Activated CD4-positive, alpha-beta T cell treated with anti-CD3 and anti-CD28 coated beads for 1 hour (primary cell): ENCODE data around the gene CST7.

Experiments used
- DNase-seq: peaks from one replicate; pipeline ENCODE4 v3.0.0-alpha.2; 2020

Gene CST7

DNA sequence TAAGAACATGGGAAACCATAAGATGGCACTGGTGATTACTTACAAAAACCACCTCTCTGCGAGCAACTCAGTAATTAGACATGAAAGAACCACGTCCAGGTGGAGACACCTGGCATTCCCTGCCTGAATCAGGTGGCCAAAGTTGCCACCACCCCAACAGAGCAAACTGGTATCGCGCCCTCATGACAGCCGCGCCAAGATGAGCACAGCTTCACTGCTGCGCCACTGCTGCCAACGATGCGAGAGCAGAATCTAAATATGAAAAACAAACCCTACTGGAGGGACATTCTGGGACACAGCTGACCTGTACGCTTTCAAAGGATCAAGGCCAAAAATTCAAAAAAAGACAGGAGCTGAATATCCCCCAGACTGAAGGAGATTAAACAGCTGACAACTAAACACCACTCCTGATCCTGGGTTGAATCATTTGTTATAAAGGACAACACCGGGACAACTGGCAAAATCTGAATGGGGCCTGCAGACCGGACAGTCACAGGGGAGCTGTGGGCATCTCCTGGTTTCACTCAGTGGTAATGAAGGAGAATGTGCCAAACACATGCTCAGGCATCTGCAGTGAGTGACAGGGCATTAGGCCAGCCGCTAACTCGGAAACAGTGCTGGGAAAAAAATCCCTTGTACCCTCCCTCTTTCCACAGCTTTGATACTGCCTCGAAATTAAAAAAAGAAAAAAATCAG is 17.4 kb downstream of the CST7 start:
- no peak for DNase-seq

DNA sequence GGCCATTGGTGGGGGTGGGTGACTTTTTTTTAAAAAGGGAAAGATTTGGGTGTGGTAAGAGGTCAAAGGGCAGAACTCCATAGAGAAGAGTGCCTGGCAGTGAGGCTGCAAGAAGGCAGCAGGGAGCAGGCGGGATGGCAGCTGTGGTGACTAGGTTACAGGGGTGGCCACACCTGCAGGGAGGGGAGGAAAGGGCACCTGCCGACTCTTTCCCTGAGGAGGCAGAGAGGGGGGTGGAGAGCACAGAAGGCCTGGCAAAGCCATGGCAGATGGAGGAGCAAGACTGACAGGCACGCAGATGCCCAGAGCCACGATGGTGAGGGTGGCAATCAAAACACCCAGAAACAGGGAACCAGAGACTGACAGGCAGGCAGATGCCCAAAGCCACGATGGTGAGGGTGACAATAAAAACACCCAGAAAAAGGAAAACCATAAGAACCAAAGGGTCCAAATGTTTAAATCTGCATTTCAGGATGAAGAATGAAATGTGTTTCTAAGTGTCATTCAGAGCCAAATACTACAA is 19.3 kb downstream of the CST7 start:
- no peak for DNase-seq

DNA sequence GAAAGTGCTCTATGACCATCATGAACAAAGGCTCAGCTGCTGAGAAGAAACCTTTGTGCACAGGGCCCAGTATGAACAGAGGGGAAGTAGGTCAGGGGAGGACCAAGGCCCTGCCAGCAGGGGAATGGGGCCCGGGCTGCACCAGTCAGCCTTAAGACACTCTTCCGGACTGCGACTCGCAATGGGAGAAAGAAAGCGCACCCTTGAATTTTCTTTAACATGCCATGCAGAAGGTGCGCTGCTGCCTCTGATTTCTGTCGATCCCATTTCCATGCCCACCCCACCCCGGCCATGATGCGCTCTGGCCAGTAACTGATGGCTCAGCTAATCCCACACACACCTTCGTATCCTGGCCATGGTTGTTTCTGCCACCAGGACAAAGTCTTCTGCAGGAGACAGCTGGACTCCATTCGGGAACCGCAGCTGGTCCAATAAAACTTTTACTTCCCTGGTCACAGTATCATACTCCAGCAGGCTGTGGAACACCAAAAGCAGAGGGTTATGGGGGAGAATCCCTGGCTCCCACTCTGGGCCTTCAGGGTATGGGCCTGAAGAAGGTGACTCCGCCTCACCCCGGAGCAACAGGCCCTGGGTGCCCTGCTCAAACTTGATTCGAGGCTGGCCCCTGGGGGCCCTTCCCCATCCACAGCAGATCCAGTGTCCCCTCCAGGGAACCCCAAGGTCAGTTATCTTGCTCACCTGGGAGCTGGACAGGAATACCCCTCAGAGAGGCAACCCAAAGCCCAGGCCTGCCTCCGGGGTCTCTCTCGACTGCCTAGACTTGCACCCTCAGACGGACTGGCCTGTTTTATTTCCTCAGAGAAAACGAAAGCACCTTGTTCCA is 20.3 kb downstream of the CST7 start:
- no peak for DNase-seq

DNA sequence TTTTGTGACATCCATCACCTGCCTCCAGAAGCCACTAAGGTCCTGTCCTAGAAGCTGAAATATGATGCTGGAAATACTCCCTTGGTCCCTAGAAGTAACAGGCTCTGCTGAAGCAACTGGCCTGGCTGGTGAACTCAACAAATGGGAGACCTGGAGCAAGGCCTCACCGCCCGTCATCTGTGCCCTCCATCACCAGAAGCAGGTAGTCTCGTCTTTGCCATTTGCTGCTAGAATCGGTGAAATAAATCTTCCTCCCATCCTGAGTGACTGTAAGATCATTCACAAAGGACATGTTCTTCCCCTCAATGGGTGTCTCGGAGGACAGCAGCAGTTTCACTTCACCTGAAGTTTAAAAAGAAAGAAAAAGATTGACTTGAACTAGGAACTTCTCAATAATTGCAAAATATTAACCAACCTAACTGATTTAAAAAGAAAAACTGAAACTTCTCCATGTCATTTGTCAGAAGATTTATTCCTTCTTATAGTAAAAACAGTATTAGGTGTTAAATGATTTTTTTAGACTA is 21.0 kb downstream of the CST7 start:
- DNase-seq = no peak

DNA sequence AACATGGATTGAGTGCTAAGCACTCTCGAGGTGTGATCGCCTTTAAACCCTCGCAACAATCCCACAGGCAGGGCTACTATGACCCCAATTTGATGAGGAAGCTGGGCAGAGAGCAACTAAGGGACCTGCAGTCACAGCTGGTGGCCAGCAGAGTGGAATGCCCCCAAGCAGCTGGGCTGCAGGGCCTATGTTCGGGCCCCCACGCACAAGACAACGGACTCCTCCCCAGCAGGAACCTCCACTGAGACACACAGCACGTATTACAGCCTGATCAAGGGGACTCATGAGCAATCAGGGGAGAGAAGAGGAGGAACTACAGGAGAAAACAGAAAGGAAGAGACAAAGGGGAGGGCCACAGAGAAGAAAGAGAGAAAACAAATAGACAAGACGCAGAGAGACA is 21.7 kb downstream of the CST7 start:
- DNase-seq = no peak

DNA sequence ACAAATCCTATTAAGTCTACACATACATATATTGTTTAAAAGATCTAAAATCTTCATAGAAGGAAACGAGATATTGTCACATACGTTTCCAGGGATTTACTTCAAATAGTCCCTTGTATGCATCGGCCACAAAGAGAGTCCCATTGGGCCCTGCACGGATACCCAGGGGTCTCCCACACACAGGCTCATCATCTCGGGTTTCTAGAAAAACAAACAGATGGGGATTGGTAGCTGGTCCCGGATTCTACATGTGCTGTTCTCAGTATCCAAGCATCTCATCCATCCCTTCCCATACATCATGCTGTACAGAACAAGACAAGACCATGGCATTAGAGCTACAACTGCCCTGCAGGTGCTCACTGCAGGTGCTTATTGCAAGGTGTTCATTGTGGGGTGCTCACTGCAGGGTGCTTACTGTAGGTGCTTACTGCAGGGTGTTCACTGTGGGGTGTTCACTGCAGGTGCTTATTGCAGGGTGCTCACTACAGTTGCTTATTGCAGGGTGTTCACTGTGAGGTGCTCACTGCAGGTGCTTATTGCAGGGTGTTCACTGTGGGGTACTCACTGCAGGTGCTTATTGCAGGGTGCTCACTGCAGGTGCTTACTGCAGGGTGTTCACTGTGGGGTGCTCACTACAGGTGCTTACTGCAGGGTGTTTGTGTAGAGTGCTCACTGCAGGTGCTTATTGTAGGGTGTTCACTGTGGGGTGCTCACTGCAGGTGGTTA is 22.5 kb downstream of the CST7 start:
- DNase-seq = no peak

DNA sequence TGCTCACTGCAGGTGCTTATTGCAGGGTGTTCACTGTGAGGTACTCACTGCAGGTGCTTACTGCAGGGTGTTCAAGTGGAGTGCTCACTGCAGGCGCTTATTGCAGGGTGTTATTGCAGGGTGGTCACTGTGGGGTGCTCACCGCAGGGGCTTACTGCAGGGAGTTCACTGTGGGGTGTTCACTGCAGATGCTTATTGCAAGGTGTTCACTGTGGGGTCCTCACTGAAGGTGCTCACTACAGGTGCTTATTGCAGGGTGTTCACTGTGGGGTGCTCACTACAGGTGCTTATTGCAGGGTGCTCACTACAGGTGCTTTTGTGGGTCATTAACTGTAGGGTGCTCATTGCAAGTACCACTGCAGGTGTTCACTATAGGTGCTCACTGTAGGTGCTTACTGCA is 23.3 kb downstream of the CST7 start:
- DNase-seq = no peak

DNA sequence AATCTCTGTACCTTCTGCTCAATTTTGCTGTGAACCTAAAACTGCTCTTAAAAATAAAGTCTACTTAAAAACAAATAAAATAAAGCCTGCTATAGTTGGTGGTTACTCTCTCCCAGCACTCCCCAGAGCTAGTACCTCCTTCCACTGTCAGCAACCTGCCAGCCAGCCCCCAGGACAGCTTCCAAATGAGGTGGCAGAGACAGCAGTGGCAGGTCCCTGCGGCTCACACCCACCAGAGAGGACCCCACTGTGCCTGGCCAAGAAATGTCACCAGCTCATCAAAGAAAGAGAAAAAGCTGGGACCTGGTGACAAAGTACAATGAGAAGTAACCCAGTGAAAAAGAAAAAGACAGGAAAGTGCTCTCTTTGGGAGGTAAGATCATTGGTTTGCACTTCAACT is 28.3 kb downstream of the CST7 start:
- DNase-seq = no peak

DNA sequence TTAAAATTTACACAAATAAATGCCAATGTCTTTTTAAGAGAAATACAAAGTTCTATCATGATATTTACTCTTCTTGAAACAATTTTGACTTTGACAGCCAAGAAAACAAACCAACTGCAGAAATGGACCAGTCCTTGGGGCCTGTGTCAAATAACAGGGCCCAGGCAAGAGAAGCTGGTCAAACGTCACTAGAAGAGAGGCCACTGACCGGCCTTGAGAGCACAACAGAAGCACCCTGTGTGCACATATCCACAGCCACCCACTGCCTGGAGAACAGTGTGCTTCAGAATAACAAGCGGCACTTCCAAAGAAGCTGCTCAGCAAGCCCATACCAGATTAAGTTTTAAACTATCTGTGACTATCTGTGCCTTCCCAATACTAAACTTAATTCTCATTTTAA is 28.7 kb downstream of the CST7 start:
- DNase-seq = no peak

DNA sequence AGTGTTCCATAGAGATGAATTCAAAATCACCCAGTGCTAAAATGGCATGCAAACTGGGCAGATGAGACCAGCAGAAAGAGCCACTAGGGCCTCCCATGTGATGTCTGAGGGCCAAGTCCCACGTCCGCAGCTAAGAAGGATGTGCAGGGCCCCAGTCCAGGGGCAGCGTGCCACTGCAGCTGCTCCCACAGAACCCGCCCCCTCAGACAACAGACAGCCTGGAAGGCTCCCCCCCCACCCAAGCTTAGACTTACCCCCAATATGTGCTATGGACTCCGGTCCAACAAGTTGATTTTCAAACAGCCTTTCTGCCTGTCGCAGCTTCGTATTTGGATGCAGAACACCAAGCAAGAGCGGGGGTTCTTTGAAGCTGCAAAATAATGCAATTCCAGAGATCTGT is 29.4 kb downstream of the CST7 start:
- no peak for DNase-seq

DNA sequence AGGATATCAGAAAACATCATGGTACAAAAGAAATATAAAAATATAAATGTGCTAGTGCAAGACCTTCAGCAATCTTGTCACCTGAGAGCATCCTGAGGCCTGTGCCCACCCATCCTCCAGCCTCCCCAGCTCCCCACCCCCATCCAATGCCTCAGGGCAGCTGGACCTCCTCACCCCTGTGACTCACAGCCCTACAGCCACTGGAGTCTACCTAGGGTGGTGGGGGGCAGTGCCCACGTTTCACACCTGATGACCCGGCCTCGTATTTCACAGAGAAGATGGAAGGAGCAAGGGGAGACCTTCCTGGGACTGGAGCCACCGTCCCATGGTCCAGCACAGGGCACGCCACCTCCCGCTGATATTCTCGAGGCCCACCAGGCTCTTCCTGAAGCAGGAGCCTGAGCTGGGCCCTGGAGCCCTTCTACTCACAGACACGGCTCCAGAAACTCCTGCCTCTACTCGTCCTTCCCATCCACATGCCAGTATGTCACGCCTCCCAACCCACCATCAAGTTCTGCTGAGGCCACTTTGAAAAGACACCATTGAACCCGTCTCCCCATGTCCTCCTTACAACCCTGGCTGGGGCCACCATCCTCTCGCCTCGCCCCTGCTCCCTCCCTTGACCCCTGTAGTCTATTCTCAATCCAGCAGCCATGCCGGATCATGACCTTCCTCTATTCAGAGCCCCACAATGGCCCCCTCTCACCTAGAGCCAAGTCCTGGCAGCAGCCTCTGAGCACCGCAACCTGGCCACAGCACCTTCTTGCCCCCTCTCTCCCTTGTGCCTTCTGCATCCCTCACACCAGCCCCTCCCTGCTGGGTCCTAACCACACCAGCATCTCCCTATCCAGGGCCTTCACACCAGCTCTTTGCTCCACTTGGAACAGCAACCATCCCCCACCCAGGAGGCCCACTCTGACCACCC is 30.2 kb downstream of the CST7 start:
- DNase-seq = no peak

DNA sequence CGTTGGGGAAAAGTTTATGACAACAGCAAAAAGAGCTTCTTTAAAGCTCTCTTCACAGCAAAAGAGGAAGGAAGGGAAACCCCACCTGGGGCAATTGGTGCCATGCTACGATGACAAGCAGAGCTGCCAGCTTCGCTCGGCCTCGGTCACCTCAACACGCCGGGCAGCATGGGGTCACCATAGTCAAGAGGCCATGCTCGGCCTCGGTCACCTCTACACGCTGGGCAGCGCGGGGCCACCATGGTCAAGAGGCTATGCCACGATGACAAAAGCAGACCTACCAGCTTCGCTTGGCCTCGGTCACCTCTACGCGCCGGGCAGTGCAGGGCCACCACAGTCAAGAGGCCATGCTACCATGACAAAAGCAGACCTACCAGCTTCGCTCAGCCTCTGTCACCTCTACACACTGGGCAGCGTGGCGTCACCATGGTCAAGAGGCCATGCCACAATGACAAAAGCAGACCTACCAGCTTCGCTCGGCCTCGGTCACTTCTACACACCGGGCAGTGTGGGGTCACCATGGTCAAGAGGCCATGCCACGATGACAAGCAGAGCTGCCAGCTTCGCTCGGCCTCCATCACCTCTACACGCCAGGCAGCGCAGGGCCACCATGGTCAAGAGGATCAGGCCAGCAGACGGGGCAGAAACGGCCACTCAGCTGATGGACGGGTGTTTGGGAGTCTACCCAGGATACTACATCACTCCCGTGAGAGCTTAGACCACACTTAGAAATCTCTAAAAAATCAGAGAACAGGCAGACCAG is 31.4 kb downstream of the CST7 start:
- DNase-seq = no peak

DNA sequence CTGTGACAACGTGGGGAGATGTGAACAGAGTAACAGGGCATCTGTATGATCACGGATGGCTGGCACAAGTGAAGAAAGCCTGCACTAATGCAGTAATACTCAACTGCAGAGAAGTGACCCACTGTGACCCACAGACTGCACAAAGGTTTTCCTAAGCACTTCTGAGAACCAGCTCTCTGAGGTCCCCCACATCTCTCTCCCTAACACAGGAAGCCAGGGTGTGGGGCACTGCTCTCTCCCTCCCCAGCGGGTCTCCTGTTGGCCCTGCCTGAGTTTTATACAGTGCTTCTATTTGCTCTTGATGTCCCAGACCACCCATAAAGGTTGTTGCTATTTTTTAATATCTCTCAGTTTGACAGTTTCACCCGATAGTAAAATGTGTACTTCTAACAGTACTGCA is 32.2 kb downstream of the CST7 start:
- DNase-seq = no peak

DNA sequence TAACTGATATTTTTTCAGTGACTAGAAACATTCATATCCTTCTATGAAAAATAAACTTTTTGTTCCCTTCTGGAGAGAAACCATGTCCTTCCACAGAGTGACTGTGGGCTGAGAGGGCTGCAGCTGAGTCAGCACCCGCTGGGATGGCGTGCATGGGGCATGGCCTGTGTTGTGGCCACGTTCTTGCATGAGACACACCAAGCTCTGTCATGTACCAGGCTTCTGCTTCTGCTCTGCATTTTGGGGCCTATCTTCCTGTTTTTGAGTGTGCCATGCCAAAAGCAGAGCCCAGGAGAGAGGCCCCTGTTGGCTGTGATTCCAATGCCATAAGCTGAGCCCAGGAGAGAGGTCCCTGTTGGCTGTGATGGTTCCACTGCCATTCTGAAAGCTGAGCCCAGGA is 32.7 kb downstream of the CST7 start:
- DNase-seq = no peak

DNA sequence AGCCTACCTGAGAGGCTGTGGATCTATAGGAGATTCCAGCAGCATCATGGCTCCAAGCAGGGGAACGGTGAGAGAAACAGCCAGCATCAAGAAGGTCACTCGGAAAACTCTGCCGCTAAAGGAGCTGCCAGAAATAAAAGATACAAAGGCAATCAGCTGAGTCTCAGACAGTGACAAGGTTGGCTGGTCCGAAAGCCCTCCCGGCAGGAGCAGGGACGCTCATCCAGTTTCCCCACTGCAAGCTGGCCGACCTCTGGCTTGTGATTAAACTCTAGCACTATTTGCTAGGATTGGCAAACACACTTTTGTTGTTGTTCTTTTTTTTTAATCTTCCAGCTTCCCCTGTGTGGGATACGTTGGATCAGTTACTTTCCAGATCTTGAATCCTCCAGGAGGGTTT is 34.8 kb downstream of the CST7 start:
- no peak for DNase-seq

DNA sequence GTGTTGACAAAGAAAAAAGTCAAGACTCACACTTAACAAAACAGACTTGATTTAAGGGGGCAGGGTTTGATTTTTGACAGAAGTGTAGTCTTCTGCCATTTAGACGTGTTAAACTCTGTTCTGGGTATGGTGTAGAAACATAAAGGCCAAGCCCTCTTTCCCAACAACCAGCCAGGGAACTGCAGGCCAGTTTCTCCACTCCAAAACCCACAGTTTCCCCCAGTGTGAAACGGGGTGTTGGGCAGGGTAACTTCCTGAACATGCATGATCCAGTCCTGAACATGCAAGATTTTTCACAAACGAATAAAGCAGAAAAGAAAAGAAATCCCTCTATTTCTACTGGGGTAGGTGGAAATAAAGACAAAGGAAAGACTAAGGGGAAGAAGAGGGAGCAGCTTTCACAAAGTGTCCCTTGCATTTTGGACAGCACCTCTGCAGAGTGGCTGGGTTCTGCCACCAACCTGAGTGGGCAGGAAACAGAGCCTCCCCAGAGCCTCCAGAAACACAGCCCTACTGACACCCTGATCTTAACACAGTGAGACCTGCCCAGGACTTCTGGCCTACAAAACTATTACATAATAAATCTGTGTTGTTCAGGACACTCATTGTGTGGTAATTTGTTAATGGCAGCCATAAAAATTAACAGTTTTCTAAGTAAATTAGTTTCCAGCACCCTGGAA is 36.0 kb downstream of the CST7 start:
- no peak for DNase-seq

DNA sequence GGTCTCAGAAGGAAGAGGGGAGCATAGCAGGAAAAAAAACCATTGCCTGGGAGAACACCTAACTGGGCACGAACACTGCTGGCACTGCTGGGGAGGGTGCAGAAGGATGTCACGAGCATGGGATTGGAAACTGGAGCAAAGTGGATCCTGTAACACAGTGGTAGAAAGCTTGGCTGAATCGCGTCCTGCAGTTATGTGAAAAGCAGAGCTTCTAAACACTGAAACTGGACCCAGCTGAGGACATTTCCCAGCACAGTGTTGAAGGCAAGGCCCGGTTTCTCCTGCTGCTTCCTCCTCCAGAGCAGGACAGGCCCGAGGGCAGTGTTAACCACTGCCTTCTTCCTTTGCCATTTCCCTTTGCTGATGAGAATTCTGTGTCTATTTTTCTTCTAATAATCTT is 36.7 kb downstream of the CST7 start:
- DNase-seq = no peak

DNA sequence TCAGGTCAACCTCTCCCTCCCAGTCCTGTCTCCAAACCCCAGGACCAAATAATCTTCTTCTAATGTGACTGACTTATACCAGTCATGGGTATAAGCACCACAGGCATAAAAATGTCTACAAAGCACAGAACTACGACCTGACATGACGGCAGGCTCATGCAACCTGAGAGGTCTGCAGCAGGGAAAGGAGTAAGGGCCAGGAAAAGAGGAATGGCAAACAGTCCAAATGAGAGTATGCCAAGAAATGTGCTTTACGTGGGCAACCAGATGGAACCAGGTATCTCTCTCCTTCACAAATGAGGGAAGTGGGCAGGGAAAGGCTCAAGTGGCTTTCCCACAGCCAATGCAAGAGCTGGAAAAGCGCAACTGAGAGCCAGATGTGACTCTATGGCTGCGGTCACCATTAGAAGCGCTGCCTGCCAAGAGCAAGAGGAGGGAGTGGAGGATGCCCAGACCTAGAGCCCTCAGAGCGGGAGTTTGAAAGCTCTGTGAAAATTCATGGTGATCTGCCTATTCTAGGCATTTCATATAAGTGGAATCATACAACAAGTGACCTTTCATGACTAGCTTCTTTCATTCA is 37.5 kb downstream of the CST7 start:
- DNase-seq = no peak

DNA sequence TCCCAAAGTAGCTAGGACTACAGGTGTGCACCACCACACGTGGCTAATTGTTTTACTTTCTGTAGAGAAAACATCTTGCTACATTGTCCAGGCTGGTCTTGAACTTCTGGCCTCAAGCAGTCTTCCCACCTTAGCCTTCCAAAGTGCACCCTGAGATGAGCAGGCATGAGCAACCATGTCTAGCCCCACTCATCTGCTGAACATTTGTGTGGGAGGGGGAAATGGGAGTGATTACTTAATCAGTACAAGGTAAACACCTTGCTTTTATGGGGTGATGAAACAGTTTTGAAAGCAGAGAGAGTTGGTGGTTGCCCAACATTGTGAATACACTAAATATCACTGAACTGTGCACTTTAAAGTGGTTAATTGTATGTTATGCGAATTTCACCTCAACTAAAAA is 38.2 kb downstream of the CST7 start:
- DNase-seq = no peak
